Breast epithelium (tissue), 4 donors: ENCODE results near the gene ERCC6. TPM values are rescaled to one million over a fixed set of nuclear protein-coding genes. Genes with fewer than 3 reads are reported as not detected.

Experiments used
- DNase-seq, 2 donors: peaks; one replicate each; pipeline ENCODE4 v3.0.0-alpha.2; 2019; ENCODE audit warnings: low spot score in 2 of 2
- H3K27ac ChIP-seq, 2 donors: fragments of 200-600 bp; sonication (generic) in 1 of 2; one replicate each; pipeline ENCODE4 v1.5.1; 2016 to 2019; ENCODE audit warnings: mild to moderate bottlenecking in 1 of 2
- H3K27me3 ChIP-seq, 2 donors: fragments of 200-600 bp; sonication (generic) in 1 of 2; one replicate each; pipeline versions ENCODE4 v1.5.1 to v1.6.0; 2017 to 2019; ENCODE audit warnings: control low read depth in 1 of 2, mild to moderate bottlenecking in 1 of 2
- H3K36me3 ChIP-seq: fragments of 200-600 bp; one replicate; pipeline ENCODE4 v1.5.1; 2019
- H3K4me1 ChIP-seq, 2 donors: fragments of 200-600 bp; sonication (generic); one replicate each; pipeline ENCODE4 v1.5.1; 2016 to 2019; ENCODE audit warnings: control low read depth in 1 of 2
- H3K4me3 ChIP-seq, 3 donors: fragments of 200-600 bp; sonication (generic); 1 replicate in 2 of 3; 2 replicates in 1 of 3; pipeline ENCODE4 v1.5.1; 2016 to 2019; ENCODE audit warnings: mild to moderate bottlenecking in 3 of 3, moderate library complexity in 2 of 3
- H3K9me3 ChIP-seq, 2 donors: fragments of 200-600 bp; sonication (generic) in 1 of 2; one replicate each; pipeline ENCODE4 v1.5.1; 2016 to 2019; ENCODE audit warnings: control low read depth in 1 of 2
- POLR2A ChIP-seq: fragments of 450-650 bp; IDR thresholded peaks from one replicate; pipeline ENCODE4 v1.6.1; 2016; ENCODE audit warnings: antibody characterized with exemption, mild to moderate bottlenecking, moderate library complexity
- POLR2AphosphoS5 ChIP-seq, 3 donors: sonication (generic); formaldehyde crosslinking; IDR thresholded peaks; one replicate each; pipeline ENCODE4 v1.6.1; 2017; ENCODE audit warnings: antibody characterized with exemption in 3 of 3
- intact Hi-C: fragments of 100-400 bp; cut with DNase I; formaldehyde crosslinking; loops from one replicate; pipeline ENCODE4 v1.15.1; 2023; ENCODE audit warnings: low total_unique reads
- total RNA-seq, 3 donors: library from RNA; depleted of rRNA; stranded (reverse); fragments of >200 nt; gene quantifications; one replicate each; pipeline ENCODE4 v1.1.0, GENCODE V29; 2016
- TF ChIP-seq, protein P1 (sequence below), 3 donors: fragments of 450-650 bp; IDR thresholded peaks; one replicate each; pipeline ENCODE4 v1.5.1; 2016 to 2017; ENCODE audit warnings: antibody characterized with exemption in 3 of 3, mild to moderate bottlenecking in 3 of 3, moderate library complexity in 3 of 3

The ERCC6 gene
- total RNA-seq, 3 donors from 2014 or later, result 19.5 to 27.8 (median 21.6) TPM

DNA sequence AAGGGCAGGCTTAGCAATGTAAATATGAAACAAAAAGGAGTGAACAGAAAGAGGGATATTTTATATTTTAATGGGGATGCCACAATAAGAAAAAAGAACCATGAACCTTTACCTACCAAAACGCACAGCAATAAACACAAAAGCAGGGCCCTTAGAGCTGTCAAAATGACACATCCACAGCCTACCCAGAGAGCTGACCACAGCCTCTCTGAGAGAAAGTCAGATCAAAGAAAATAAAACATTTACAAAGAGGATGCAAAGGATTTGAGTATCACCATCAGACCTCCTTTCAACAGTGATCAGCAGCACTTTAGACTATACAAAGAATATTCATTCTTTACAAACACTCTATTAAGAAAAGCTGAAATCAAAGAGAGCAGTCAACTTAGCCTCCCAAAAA lies 52.9 kb downstream of the ERCC6 start:
- Histone ChIP-seq H3K27me3 (no peaks in the 10 kb centered on the region), H3K4me1 (no peaks in the 10 kb centered on the region), H3K4me3 (no peak overlapping the region), H3K27ac (no peak overlapping the region), H3K9me3 (no peaks in the 10 kb centered on the region), H3K36me3 (no peaks in the 10 kb centered on the region)
- intact Hi-C loops, result no loop called here
- DNase-seq, result no peak
- no peak for TF ChIP-seq POLR2A
- TF ChIP-seq POLR2AphosphoS5 (IDR thresholded peaks at IDR 0.05), result no peak
- TF ChIP-seq, protein P1, sequence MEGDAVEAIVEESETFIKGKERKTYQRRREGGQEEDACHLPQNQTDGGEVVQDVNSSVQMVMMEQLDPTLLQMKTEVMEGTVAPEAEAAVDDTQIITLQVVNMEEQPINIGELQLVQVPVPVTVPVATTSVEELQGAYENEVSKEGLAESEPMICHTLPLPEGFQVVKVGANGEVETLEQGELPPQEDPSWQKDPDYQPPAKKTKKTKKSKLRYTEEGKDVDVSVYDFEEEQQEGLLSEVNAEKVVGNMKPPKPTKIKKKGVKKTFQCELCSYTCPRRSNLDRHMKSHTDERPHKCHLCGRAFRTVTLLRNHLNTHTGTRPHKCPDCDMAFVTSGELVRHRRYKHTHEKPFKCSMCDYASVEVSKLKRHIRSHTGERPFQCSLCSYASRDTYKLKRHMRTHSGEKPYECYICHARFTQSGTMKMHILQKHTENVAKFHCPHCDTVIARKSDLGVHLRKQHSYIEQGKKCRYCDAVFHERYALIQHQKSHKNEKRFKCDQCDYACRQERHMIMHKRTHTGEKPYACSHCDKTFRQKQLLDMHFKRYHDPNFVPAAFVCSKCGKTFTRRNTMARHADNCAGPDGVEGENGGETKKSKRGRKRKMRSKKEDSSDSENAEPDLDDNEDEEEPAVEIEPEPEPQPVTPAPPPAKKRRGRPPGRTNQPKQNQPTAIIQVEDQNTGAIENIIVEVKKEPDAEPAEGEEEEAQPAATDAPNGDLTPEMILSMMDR (IDR thresholded peaks at IDR 0.05), result no peak

DNA sequence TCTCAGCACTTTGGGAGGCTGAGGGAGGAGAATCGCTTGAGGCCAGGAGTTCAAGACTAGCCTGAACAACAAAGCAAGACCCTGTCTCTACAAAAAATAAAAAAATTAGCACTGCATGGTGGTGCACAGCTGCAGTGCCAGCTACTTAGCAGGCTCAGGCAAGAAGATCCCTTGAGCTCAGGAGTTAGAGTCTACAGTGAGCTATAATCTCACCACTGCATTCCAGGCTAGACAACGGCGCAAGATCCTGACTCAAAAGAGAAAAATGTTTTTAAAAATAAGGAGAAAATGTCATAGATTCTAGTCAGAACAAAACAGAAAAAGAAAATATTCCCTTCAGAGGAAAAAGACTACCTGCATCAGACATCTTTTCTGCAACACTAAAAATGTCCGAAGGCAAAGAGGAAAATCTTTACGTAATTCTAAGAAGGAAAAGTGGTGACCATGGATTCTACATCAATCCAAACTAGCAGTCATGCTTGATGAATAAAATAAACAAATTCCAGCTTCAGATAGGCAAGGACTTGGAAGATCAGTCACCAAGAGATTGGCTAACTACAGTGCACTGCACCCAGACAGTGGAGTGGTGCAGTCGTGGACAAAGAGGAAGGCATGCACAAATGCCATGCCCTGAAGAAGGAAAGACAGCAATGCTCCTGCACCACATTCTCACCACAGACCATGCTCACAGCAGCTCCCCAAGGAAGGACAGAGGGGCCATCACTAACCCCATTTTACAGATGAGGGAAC lies 54.3 kb downstream of the ERCC6 start:
- Histone ChIP-seq H3K36me3 (no peaks in the 10 kb centered on the region), H3K4me1 (no peaks in the 10 kb centered on the region), H3K27ac (no peak overlapping the region), H3K9me3 (no peaks in the 10 kb centered on the region), H3K4me3 (no peak overlapping the region), H3K27me3 (no peaks in the 10 kb centered on the region)
- TF ChIP-seq POLR2AphosphoS5 (IDR thresholded peaks at IDR 0.05) (no peak), POLR2A (no peak)
- TF ChIP-seq, protein P1 (IDR thresholded peaks at IDR 0.05), result no peak
- DNase-seq, result no peak
- intact Hi-C loops, result no loop called here

DNA sequence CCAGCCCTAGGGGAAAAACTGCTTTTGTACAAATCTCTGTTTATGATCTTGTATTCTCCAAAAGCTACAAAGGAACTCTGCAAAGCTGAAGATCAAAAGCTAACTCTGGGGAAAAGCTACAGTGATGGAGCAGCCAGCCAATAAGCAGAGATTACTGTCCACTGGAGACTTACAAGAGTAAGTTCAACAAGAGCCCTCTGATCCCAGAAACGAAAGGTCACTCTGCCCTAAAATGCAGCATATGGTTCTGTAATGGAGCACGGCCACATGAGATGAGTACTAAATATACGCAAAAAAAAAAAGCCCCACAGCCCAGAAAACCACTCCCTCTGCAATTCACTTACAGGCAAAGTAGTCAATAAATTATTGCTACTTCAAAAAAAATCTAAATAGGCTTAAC lies 60.1 kb downstream of the ERCC6 start:
- H3K9me3 ChIP-seq, result no peaks in the 10 kb centered on the region
- intact Hi-C loops, result no loop called here
- DNase-seq, result no peak
- no peaks in the 10 kb centered on the region for H3K4me1 ChIP-seq
- no peak overlapping the region for H3K4me3 ChIP-seq
- no peak overlapping the region for H3K27ac ChIP-seq
- TF ChIP-seq, protein P1 (IDR thresholded peaks at IDR 0.05), result no peak
- TF ChIP-seq POLR2A (no peak), POLR2AphosphoS5 (IDR thresholded peaks at IDR 0.05) (no peak)
- H3K27me3 ChIP-seq, result no peaks in the 10 kb centered on the region
- peaks cover 10% of the 10 kb centered on the region for H3K36me3 ChIP-seq

DNA sequence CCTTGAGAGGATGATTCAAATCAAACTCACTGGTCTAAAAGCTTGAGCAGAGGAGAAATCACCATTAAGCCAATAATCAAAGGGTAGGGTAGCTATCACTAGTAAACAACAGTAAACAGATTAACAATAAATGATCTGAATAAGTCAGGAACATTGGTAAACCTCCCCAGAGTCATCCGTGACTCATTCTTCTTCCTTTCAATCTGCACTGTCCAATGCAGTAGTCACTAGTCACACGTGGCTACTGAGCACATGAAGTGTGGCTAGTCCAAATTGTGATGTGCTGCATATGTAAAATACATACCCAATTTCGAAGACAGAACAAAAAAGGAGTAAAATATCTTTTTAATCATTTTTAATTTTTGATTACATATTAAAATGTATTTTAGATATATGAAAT lies 64.0 kb downstream of the ERCC6 start:
- no peak for DNase-seq
- intact Hi-C loops, result no loop called here

DNA sequence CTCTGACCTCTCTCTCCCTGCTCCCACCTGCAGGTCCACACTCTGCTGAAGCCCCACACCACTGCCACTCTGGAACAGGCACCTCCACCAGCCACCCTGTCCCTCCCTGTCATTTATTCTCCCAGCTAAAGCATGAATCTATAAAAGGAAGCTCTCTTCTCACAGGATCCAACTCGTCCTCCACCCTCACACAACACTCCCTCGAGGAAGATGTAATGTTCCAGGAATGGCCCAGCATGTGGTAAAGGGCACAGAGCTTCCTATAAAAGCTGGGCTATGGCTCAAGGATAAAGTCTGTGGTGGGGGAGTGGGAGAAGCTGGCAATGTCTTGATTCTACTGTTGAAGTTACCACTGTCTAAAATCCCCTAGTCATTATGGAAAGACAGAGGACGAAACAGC lies 67.4 kb downstream of the ERCC6 start:
- intact Hi-C loops, result no loop called here
- H3K36me3 ChIP-seq, result peaks cover 6% of the 10 kb centered on the region
- TF ChIP-seq POLR2A, result no peak
- TF ChIP-seq, protein P1 (IDR thresholded peaks at IDR 0.05), result no peak
- TF ChIP-seq POLR2AphosphoS5 (IDR thresholded peaks at IDR 0.05), result no peak

More for the DNA sequence above, 64.0 kb downstream of the ERCC6 start:
- H3K27ac ChIP-seq, result no peak overlapping the region
- H3K27me3 ChIP-seq, result no peaks in the 10 kb centered on the region
- H3K4me3 ChIP-seq, result no peak overlapping the region
- peaks cover 15% of the 10 kb centered on the region for H3K36me3 ChIP-seq
- no peaks in the 10 kb centered on the region for H3K4me1 ChIP-seq
- H3K9me3 ChIP-seq, result no peaks in the 10 kb centered on the region
- TF ChIP-seq POLR2A (no peak), POLR2AphosphoS5 (IDR thresholded peaks at IDR 0.05) (no peak)
- TF ChIP-seq, protein P1 (IDR thresholded peaks at IDR 0.05), result no peak

More for the DNA sequence above, 67.4 kb downstream of the ERCC6 start:
- Histone ChIP-seq H3K9me3 (no peaks in the 10 kb centered on the region), H3K27me3 (no peaks in the 10 kb centered on the region), H3K27ac (no peak overlapping the region), H3K4me3 (no peak overlapping the region), H3K4me1 (no peaks in the 10 kb centered on the region)
- DNase-seq, result no peak
